Mucosa of stomach (tissue), 1 donor: ENCODE data around the gene RAB36.

ENCODE experiments used
- H3K27me3 ChIP-seq: one replicate; pipeline ENCODE4 v1.7.0; 2013; ENCODE audit warnings: mild to moderate bottlenecking, low read length; ENCODE audit not compliant: control insufficient read depth, insufficient read depth
- H3K36me3 ChIP-seq: one replicate; pipeline ENCODE4 v1.7.0; 2013; ENCODE audit warnings: low read length; ENCODE audit not compliant: control insufficient read depth, insufficient read depth
- H3K4me1 ChIP-seq: one replicate; pipeline ENCODE4 v1.7.0; 2013; ENCODE audit warnings: mild to moderate bottlenecking, low read length; ENCODE audit not compliant: control insufficient read depth, insufficient read depth
- H3K4me3 ChIP-seq: one replicate; pipeline ENCODE4 v1.7.0; 2013; ENCODE audit warnings: low read length
- H3K9ac ChIP-seq: one replicate; pipeline ENCODE4 v1.7.0; 2013; ENCODE audit warnings: mild to moderate bottlenecking, low read length, moderate library complexity
- H3K9me3 ChIP-seq: one replicate; pipeline ENCODE4 v1.7.0; 2013; ENCODE audit warnings: mild to moderate bottlenecking, low read length, moderate library complexity; ENCODE audit not compliant: control insufficient read depth
- donor health status: Pancreatic carcinoma.

The RAB36 gene

DNA sequence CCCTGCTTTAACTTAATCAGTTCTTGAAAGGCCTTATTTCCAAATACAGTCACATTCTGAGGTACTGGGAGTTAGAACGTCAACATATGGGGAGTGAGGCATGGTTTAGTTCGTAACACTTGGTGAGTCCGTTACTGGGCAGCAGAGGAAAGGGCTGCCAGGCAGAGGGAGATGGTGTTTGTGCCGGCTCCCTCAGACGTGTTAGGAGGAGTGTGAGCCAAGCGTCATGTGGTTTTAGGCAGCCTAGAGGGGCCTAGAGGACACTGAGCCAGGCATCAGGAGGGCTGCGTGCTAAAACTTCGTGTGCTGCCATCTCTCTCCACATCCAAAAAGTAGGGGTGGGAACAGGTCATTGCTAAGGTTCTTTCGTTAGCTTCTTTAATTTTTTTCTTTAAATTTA, 45.2 kb downstream of the RAB36 start:
- Histone ChIP-seq H3K9ac (no peak overlapping the region), H3K4me3 (no peak overlapping the region), H3K9me3 (no peaks in the 10 kb centered on the region), H3K27me3 (no peaks in the 10 kb centered on the region), H3K4me1 (peaks cover 3% of the 10 kb centered on the region), H3K36me3 (no peaks in the 10 kb centered on the region)

GRCh38 chr22:23192133-23192532, 46.9 kb downstream of the RAB36 start:
- H3K4me3 ChIP-seq, result no peak overlapping the region
- H3K9ac ChIP-seq, result no peak overlapping the region
- H3K27me3 ChIP-seq, result no peaks in the 10 kb centered on the region
- H3K4me1 ChIP-seq, result peaks cover 3% of the 10 kb centered on the region
- no peaks in the 10 kb centered on the region for H3K36me3 ChIP-seq
- no peaks in the 10 kb centered on the region for H3K9me3 ChIP-seq

- Histone ChIP-seq H3K27me3 (no peaks in the 10 kb centered on the region), H3K4me1 (peaks cover 3% of the 10 kb centered on the region), H3K9ac (no peak overlapping the region), H3K9me3 (no peaks in the 10 kb centered on the region), H3K36me3 (no peaks in the 10 kb centered on the region), H3K4me3 (no peak overlapping the region)
Measured at GRCh38 chr22:23192558-23192957, 47.3 kb downstream of the RAB36 start.

DNA sequence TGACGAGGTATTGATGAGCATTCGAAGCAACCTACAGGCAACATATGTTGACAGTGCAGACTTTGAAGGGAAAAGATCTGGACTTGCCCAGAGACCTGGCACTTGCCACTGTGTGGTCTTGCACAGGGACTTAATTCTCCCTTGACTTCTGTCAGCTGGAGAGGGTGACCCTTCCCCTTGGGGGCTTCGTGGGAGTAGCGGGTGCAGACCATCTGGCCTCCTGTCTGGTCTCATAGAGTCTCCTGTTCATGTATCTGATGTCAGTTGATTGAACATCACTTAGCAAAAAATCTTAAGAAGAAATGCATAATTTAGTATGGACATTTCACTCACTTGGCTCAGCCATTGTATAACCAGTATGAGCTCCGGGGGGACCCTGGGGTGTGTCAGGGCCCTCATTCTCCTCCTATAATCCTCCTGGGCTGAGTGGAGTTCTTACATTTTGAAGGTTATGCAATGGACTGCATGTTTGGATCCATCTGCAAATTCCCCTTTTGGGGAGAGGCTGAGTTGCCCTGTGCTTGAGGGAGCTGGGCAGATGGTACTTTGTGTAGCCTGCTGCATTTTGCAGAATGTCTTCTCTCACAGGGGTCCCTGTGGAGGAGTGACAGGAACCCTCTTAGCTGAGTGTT, 48.0 kb downstream of the RAB36 start:
- no peaks in the 10 kb centered on the region for H3K36me3 ChIP-seq
- no peaks in the 10 kb centered on the region for H3K9me3 ChIP-seq
- peaks cover 3% of the 10 kb centered on the region for H3K4me1 ChIP-seq
- no peaks in the 10 kb centered on the region for H3K27me3 ChIP-seq
- H3K4me3 ChIP-seq, result no peak overlapping the region
- H3K9ac ChIP-seq, result no peak overlapping the region

- Histone ChIP-seq H3K4me3 (no peak overlapping the region), H3K4me1 (peaks cover 3% of the 10 kb centered on the region), H3K9me3 (no peaks in the 10 kb centered on the region), H3K9ac (no peak overlapping the region), H3K36me3 (no peaks in the 10 kb centered on the region), H3K27me3 (no peaks in the 10 kb centered on the region)
Measured at GRCh38 chr22:23193882-23194281, 48.6 kb downstream of the RAB36 start.

GRCh38 chr22:23196165-23196564, 50.9 kb downstream of the RAB36 start:
- H3K36me3 ChIP-seq, result no peaks in the 10 kb centered on the region
- H3K9me3 ChIP-seq, result no peaks in the 10 kb centered on the region
- H3K9ac ChIP-seq, result no peak overlapping the region
- peaks cover 10% of the 10 kb centered on the region for H3K4me1 ChIP-seq
- no peak overlapping the region for H3K4me3 ChIP-seq
- H3K27me3 ChIP-seq, result no peaks in the 10 kb centered on the region

DNA sequence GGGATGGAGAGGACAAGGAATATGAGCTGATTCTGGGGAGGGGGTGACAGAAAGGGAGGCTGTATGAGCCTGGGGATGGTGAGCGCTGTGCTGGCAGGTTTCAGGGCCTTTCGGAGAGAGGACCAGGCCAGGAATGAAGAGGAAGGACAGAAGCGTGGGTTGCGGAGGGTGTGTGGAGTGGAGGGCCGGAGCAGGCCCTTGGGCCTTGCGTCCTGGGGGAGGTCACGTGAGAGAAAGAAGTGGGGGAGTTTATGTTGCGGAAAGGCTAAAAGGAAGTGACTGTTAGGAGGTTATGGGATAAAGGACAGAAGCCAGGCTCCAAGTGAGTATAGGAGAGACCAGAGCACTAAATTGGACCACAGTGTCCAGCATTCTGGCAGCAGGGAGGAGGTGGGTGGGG, 52.6 kb downstream of the RAB36 start:
- Histone ChIP-seq H3K9me3 (no peaks in the 10 kb centered on the region), H3K27me3 (no peaks in the 10 kb centered on the region), H3K4me3 (no peak overlapping the region), H3K36me3 (no peaks in the 10 kb centered on the region), H3K4me1 (peaks cover 7% of the 10 kb centered on the region), H3K9ac (no peak overlapping the region)

DNA sequence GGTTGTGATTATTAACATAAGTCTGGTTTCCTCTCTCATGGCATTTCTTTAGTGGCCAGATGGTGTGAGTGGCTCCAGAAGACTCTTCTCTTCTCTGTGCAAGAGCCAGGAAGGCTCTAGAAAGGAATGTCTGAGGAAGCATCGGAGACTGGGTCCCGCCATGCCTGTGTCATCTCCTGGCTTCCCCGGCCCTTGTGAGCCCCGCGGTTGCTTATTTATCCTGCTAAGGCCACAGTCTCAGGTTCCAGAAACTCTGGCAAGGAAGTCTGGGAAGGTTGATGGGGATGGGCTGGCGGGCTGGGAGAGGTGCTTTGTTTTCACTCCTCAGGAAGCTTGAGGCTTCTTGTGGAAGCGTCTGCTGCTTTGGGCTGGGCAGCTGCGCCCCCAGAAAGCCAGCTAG, 53.9 kb downstream of the RAB36 start:
- H3K4me3 ChIP-seq, result no peak overlapping the region
- no peaks in the 10 kb centered on the region for H3K9me3 ChIP-seq
- peaks cover 7% of the 10 kb centered on the region for H3K4me1 ChIP-seq
- H3K36me3 ChIP-seq, result no peaks in the 10 kb centered on the region
- no peaks in the 10 kb centered on the region for H3K27me3 ChIP-seq
- no peak overlapping the region for H3K9ac ChIP-seq

- Histone ChIP-seq H3K36me3 (no peaks in the 10 kb centered on the region), H3K9ac (no peak overlapping the region), H3K9me3 (no peaks in the 10 kb centered on the region), H3K27me3 (no peaks in the 10 kb centered on the region), H3K4me1 (peaks cover 14% of the 10 kb centered on the region), H3K4me3 (no peak overlapping the region)
Measured at GRCh38 chr22:23200898-23201297, 55.6 kb downstream of the RAB36 start.

GRCh38 chr22:23202812-23203451, 57.7 kb downstream of the RAB36 start:
- no peak overlapping the region for H3K4me3 ChIP-seq
- H3K36me3 ChIP-seq, result no peaks in the 10 kb centered on the region
- H3K9ac ChIP-seq, result no peak overlapping the region
- no peaks in the 10 kb centered on the region for H3K27me3 ChIP-seq
- no peaks in the 10 kb centered on the region for H3K9me3 ChIP-seq
- H3K4me1 ChIP-seq, result peaks cover 14% of the 10 kb centered on the region

- no peaks in the 10 kb centered on the region for H3K36me3 ChIP-seq
- H3K4me3 ChIP-seq, result no peak overlapping the region
- no peaks in the 10 kb centered on the region for H3K27me3 ChIP-seq
- H3K4me1 ChIP-seq, result peaks cover 14% of the 10 kb centered on the region
- H3K9ac ChIP-seq, result no peak overlapping the region
- H3K9me3 ChIP-seq, result no peaks in the 10 kb centered on the region
Measured at GRCh38 chr22:23203452-23204124, 58.3 kb downstream of the RAB36 start.

DNA sequence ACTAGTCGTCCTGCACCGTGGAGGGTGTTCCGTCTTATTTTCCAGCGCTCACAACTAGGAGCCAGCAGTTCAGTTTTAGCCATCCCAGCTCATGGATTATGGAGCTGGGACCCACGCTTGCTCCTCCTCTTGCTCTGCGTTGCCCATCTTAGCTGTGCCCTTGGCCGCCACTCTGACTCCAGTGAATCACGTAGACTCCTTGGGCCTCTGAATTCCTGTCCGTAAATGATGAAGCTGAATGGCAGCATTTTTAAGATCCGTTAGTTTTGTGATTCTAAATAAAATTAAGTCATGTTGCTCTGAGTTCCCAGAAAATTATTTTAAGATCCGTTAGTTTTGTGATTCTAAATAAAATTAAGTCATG, 58.8 kb downstream of the RAB36 start:
- Histone ChIP-seq H3K9me3 (no peaks in the 10 kb centered on the region), H3K4me3 (no peak overlapping the region), H3K27me3 (no peaks in the 10 kb centered on the region), H3K36me3 (no peaks in the 10 kb centered on the region), H3K9ac (no peak overlapping the region), H3K4me1 (peaks cover 14% of the 10 kb centered on the region)
